ENCODE measurements around the gene OCA2.

GRCh38 chr15:27752691-27753090 is 346.4 kb downstream of the OCA2 start:
- no peak for TF ChIP-seq REST (IDR thresholded peaks at IDR 0.05; ENCODE audit: insufficient read depth in 1 of 2, low read depth in 2 of 2, low read length in 1 of 2)
- TF ChIP-seq, protein P1, sequence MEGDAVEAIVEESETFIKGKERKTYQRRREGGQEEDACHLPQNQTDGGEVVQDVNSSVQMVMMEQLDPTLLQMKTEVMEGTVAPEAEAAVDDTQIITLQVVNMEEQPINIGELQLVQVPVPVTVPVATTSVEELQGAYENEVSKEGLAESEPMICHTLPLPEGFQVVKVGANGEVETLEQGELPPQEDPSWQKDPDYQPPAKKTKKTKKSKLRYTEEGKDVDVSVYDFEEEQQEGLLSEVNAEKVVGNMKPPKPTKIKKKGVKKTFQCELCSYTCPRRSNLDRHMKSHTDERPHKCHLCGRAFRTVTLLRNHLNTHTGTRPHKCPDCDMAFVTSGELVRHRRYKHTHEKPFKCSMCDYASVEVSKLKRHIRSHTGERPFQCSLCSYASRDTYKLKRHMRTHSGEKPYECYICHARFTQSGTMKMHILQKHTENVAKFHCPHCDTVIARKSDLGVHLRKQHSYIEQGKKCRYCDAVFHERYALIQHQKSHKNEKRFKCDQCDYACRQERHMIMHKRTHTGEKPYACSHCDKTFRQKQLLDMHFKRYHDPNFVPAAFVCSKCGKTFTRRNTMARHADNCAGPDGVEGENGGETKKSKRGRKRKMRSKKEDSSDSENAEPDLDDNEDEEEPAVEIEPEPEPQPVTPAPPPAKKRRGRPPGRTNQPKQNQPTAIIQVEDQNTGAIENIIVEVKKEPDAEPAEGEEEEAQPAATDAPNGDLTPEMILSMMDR (IDR thresholded peaks at IDR 0.05) = no peak

Data from Panc1 (cell line).